Fibroblast of the aortic adventitia (primary cell): Measurements from ENCODE around the gene NR5A1. TPM values are rescaled to one million over a fixed set of nuclear protein-coding genes. Genes with fewer than 3 reads are reported as not detected.

ENCODE experiments used
- DNase-seq: peaks from one replicate; pipeline ENCODE4 v3.0.0-alpha.2; 2010; ENCODE audit warnings: low read depth
- H3K4me3 ChIP-seq: 2 replicates; pipeline ENCODE4 v1.5.1; 2011; ENCODE audit warnings: low read depth, mild to moderate bottlenecking, control low read depth, low read length, moderate library complexity
- CTCF ChIP-seq: IDR thresholded peaks from 2 replicates; pipeline ENCODE4 v1.5.1; 2011; ENCODE audit warnings: mild to moderate bottlenecking, low read length, control low read depth, inconsistent platforms; ENCODE audit not compliant: insufficient read depth
- total RNA-seq: library from RNA; depleted of rRNA; stranded (reverse); fragments of >200 nt; gene quantifications from 2 replicates; pipeline ENCODE4 v1.2.3, GENCODE V29; 2012; ENCODE audit warnings: low replicate concordance

NR5A1 gene
- total RNA-seq, 1 donor, result not detected

- no peak for DNase-seq
- no peak for TF ChIP-seq CTCF
- no peak overlapping the region for H3K4me3 ChIP-seq
Measured at GRCh38 chr9:124490004-124490403, 17.2 kb downstream of the NR5A1 start.

GRCh38 chr9:124489222-124489621, 18.0 kb downstream of the NR5A1 start:
- no peak overlapping the region for H3K4me3 ChIP-seq
- TF ChIP-seq CTCF, result no peak
- no peak for DNase-seq

- no peak for DNase-seq
- no peak for TF ChIP-seq CTCF
Measured at GRCh38 chr9:124488641-124489210, 18.5 kb downstream of the NR5A1 start.

GRCh38 chr9:124487260-124488182, 19.7 kb downstream of the NR5A1 start:
- TF ChIP-seq CTCF, result no peak
- no peak overlapping the region for H3K4me3 ChIP-seq
- DNase-seq, result no peak

More at GRCh38 chr9:124488641-124489210, 18.5 kb downstream of the NR5A1 start:
- no peak overlapping the region for H3K4me3 ChIP-seq

- DNase-seq, result no peak
- no peak for TF ChIP-seq CTCF
- H3K4me3 ChIP-seq, result no peak overlapping the region
Measured at GRCh38 chr9:124486778-124487259, 20.4 kb downstream of the NR5A1 start.

- no peak for DNase-seq
- TF ChIP-seq CTCF, result no peak
- no peak overlapping the region for H3K4me3 ChIP-seq
Measured at GRCh38 chr9:124485936-124486335, 21.3 kb downstream of the NR5A1 start.
